CD14-positive monocyte (primary cell): ENCODE measurements around the gene TAMM41. TPM values are rescaled to one million over a fixed set of nuclear protein-coding genes. Genes with fewer than 3 reads are reported as not detected.

ENCODE experiments used
- DNase-seq, 3 donors: peaks; one replicate each; pipeline ENCODE4 v3.0.0-alpha.2; 2011 to 2022
- H2AFZ ChIP-seq: 2 replicates; pipeline ENCODE4 v1.6.0; 2012; ENCODE audit warnings: mild to moderate bottlenecking, low read depth, low read length, inconsistent platforms; ENCODE audit not compliant: insufficient read depth, poor library complexity, severe bottlenecking
- H3K27ac ChIP-seq, 2 donors: 1 replicate in 1 of 2; 2 replicates in 1 of 2; pipeline ENCODE4 v1.5.1; 2012 to 2013; ENCODE audit warnings: low read length in 2 of 2, control low read depth in 1 of 2, inconsistent platforms in 1 of 2, low read depth in 1 of 2, mild to moderate bottlenecking in 1 of 2
- H3K27me3 ChIP-seq, 2 donors: one replicate each; pipeline versions ENCODE4 v1.6.0 to v1.6.1; 2011 to 2013; ENCODE audit warnings: low read length in 2 of 2; ENCODE audit not compliant: control insufficient read depth in 2 of 2, insufficient read depth in 2 of 2
- H3K36me3 ChIP-seq, 2 donors: replicated peaks in 1 of 2; 1 replicate in 1 of 2; 2 replicates in 1 of 2; pipeline versions ENCODE4 v1.5.1 to v1.6.1; 2012 to 2013; ENCODE audit warnings: low read length in 2 of 2, control low read depth in 1 of 2, inconsistent platforms in 1 of 2, mild to moderate bottlenecking in 1 of 2; ENCODE audit not compliant: insufficient read depth in 2 of 2, control insufficient read depth in 1 of 2
- H3K4me1 ChIP-seq, 2 donors: 1 replicate in 1 of 2; 2 replicates in 1 of 2; pipeline versions ENCODE4 v1.5.1 to v1.6.1; 2012 to 2013; ENCODE audit warnings: low read length in 2 of 2, control low read depth in 1 of 2, inconsistent platforms in 1 of 2, mild to moderate bottlenecking in 1 of 2, moderate library complexity in 1 of 2; ENCODE audit not compliant: insufficient read depth in 2 of 2, control insufficient read depth in 1 of 2
- H3K4me2 ChIP-seq: replicated peaks from 2 replicates; pipeline ENCODE3; 2012; ENCODE audit warnings: low read length, moderate library complexity, mild to moderate bottlenecking; ENCODE audit not compliant: poor library complexity, severe bottlenecking; ENCODE audit errors: extremely low read depth
- H3K4me3 ChIP-seq, 3 experiments: fragments of 200-600 bp in 1 of 3; sonication (generic) in 1 of 3; replicated peaks in 1 of 3; 1 replicate in 2 of 3; 2 replicates in 1 of 3; pipeline ENCODE4 v1.5.1; 2011 to 2013; ENCODE audit warnings: low read length in 3 of 3, mild to moderate bottlenecking in 3 of 3, control low read depth in 2 of 3, low read depth in 2 of 3, inconsistent platforms in 1 of 3, moderate library complexity in 1 of 3
- H3K79me2 ChIP-seq: 2 replicates; pipeline ENCODE4 v1.6.0; 2012; ENCODE audit warnings: mild to moderate bottlenecking, control low read depth, inconsistent platforms, low read length, moderate library complexity; ENCODE audit not compliant: insufficient read depth
- H3K9ac ChIP-seq: 2 replicates; pipeline ENCODE4 v1.6.0; 2017; ENCODE audit warnings: low read length, mild to moderate bottlenecking; ENCODE audit not compliant: insufficient read depth, poor library complexity, severe bottlenecking
- H3K9me3 ChIP-seq, 2 donors: replicated peaks in 1 of 2; 1 replicate in 1 of 2; 2 replicates in 1 of 2; pipeline versions ENCODE4 v1.5.1 to v1.6.1; 2012 to 2013; ENCODE audit warnings: low read length in 2 of 2, control low read depth in 1 of 2; ENCODE audit not compliant: control insufficient read depth in 1 of 2, insufficient read depth in 1 of 2
- H4K20me1 ChIP-seq: 2 replicates; pipeline ENCODE4 v1.6.0; 2012; ENCODE audit warnings: mild to moderate bottlenecking, low read length, control low read depth, moderate library complexity; ENCODE audit not compliant: insufficient read depth
- H3K27ac Mint-ChIP-seq, 7 donors: one replicate each; pipeline ENCODE4 v1.8.0; 2020; ENCODE audit warnings: mild to moderate bottlenecking in 7 of 7, mixed read lengths in 7 of 7, moderate library complexity in 6 of 7, inconsistent platforms in 2 of 7
- H3K27me3 Mint-ChIP-seq, 3 donors: one replicate each; pipeline ENCODE4 v1.8.0; 2021 to 2022; ENCODE audit warnings: low read depth in 3 of 3, mild to moderate bottlenecking in 3 of 3, mixed read lengths in 3 of 3, moderate library complexity in 3 of 3, inconsistent platforms in 1 of 3
- H3K36me3 Mint-ChIP-seq, 2 donors: one replicate each; pipeline ENCODE4 v1.8.0; 2020; ENCODE audit warnings: mixed read lengths in 2 of 2, inconsistent platforms in 1 of 2, mild to moderate bottlenecking in 1 of 2
- H3K4me1 Mint-ChIP-seq: one replicate; pipeline ENCODE4 v1.8.0; 2020; ENCODE audit warnings: mild to moderate bottlenecking, mixed read lengths
- H3K4me3 Mint-ChIP-seq, 2 donors: one replicate each; pipeline ENCODE4 v1.8.0; 2020; ENCODE audit warnings: mild to moderate bottlenecking in 2 of 2, mixed read lengths in 2 of 2, moderate library complexity in 1 of 2
- H3K9me3 Mint-ChIP-seq, 7 donors: one replicate each; pipeline ENCODE4 v1.8.0; 2020 to 2022; ENCODE audit warnings: mixed read lengths in 7 of 7, mild to moderate bottlenecking in 6 of 7, moderate library complexity in 6 of 7, inconsistent platforms in 2 of 7
- WGBS: methylation state at CpG from one replicate; pipeline ENCODE4 v1.1.5; 2013; ENCODE audit warnings: missing lambda C conversion rate; ENCODE audit not compliant: insufficient coverage; 5-methylcytosine and 5-hydroxymethylcytosine counted together
- intact Hi-C, 2 donors: fragments of 100-400 bp; cut with micrococcal nuclease; formaldehyde crosslinking; loops; one replicate each; pipeline versions ENCODE4 v1.15.0 to v1.15.1; 2023
- polyA plus RNA-seq, 3 donors: library from polyadenylated mRNA; depleted of rRNA in 1 of 3; unstranded in 2 of 3; stranded (reverse) in 1 of 3; fragments of 300-500 nt in 2 of 3; fragments of >200 nt in 1 of 3; fragmentation: Illumina TruSeq in 2 of 3; gene quantifications; 1 replicate in 2 of 3; 2 replicates in 1 of 3; pipeline ENCODE4 v1.2.3, GENCODE V29; 2012 to 2021
- TF ChIP-seq, protein P1 (sequence below): fragments of 200-600 bp; IDR thresholded peaks from one replicate; pipeline ENCODE4 v1.8.0; 2022; ENCODE audit warnings: antibody characterized with exemption, mild to moderate bottlenecking

TAMM41 gene
- polyA plus RNA-seq, 3 donors = 3.7 to 10.8 (median 5.0) TPM

DNA sequence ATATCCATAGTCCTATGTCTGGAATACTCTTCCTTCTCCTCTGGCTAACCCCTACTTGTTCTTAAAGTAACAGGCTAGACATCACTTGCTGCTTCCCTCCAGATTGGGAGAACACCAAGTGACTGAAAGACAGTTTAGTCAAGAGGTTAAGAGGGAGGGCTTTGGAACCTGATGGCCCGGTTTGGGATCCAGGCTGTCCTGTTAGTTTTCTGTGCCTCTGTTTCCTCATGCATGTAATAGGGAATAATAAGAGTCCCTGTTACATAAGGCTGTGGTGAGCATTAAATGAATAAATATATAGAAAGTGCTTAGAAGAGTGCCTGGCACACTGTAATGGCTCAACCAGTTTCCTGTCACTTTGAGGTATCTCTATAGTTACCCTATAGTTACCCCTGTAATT, 66.3 kb downstream of the TAMM41 start:
- intact Hi-C loops = no loop called here
- Histone ChIP-seq H3K4me2 (no peak overlapping the region), H3K36me3 (no peaks in the 10 kb centered on the region), H3K4me3 (no peak overlapping the region), H3K4me1 (no peaks in the 10 kb centered on the region), H3K27ac (no peak overlapping the region), H4K20me1 (no peaks in the 10 kb centered on the region), H3K9me3 (no peaks in the 10 kb centered on the region), H3K9ac (no peak overlapping the region), H3K27me3 (no peaks in the 10 kb centered on the region), H3K79me2 (no peaks in the 10 kb centered on the region), H2AFZ (no peak overlapping the region)
- 100% methylated on average over 1 of the region's 1 CpG for WGBS
- H3K36me3 Mint-ChIP-seq = no peaks in the 10 kb centered on the region
- TF ChIP-seq, protein P1, sequence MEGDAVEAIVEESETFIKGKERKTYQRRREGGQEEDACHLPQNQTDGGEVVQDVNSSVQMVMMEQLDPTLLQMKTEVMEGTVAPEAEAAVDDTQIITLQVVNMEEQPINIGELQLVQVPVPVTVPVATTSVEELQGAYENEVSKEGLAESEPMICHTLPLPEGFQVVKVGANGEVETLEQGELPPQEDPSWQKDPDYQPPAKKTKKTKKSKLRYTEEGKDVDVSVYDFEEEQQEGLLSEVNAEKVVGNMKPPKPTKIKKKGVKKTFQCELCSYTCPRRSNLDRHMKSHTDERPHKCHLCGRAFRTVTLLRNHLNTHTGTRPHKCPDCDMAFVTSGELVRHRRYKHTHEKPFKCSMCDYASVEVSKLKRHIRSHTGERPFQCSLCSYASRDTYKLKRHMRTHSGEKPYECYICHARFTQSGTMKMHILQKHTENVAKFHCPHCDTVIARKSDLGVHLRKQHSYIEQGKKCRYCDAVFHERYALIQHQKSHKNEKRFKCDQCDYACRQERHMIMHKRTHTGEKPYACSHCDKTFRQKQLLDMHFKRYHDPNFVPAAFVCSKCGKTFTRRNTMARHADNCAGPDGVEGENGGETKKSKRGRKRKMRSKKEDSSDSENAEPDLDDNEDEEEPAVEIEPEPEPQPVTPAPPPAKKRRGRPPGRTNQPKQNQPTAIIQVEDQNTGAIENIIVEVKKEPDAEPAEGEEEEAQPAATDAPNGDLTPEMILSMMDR = no peak
- no peak overlapping the region for H3K27ac Mint-ChIP-seq
- no peaks in the 10 kb centered on the region for H3K27me3 Mint-ChIP-seq
- peaks cover 0 to 1% (median 0%) of the 10 kb centered on the region in 7 donors for H3K9me3 Mint-ChIP-seq
- no peak for DNase-seq
- peaks cover 12% of the 10 kb centered on the region for H3K4me1 Mint-ChIP-seq
- H3K4me3 Mint-ChIP-seq = no peak overlapping the region

- Histone ChIP-seq H3K79me2 (no peaks in the 10 kb centered on the region), H3K4me2 (no peak overlapping the region), H2AFZ (no peak overlapping the region), H3K9me3 (no peaks in the 10 kb centered on the region), H3K4me1 (no peaks in the 10 kb centered on the region), H3K9ac (no peak overlapping the region), H3K27ac (no peak overlapping the region), H3K27me3 (no peaks in the 10 kb centered on the region), H4K20me1 (no peaks in the 10 kb centered on the region), H3K36me3 (no peaks in the 10 kb centered on the region), H3K4me3 (no peak overlapping the region)
- H3K36me3 Mint-ChIP-seq = no peaks in the 10 kb centered on the region
- intact Hi-C loops = no loop called here
- H3K4me3 Mint-ChIP-seq = no peak overlapping the region
- TF ChIP-seq, protein P1 = no peak
- peaks cover 6% of the 10 kb centered on the region for H3K4me1 Mint-ChIP-seq
- no peak overlapping the region for H3K27ac Mint-ChIP-seq
- H3K9me3 Mint-ChIP-seq = peaks cover 0 to 1% (median 0%) of the 10 kb centered on the region in 7 donors
- DNase-seq = no peak
- WGBS = 100% methylated on average over 3 of the region's 3 CpGs
- no peaks in the 10 kb centered on the region for H3K27me3 Mint-ChIP-seq
Observed at GRCh38 chr3:11779626-11780025, 67.1 kb downstream of the TAMM41 start.
